ENCODE data around the gene CRISPLD2. TPM values are rescaled to one million over a fixed set of nuclear protein-coding genes. Genes with fewer than 3 reads are reported as not detected.

Gene CRISPLD2
- total RNA-seq, 2 experiments from 2014 or later: 0.16 TPM; not detected in 1

- POLR2A ChIA-PET: no interaction called here
- intact Hi-C loops (cut with micrococcal nuclease): no loop called here
Measured at GRCh38 chr16:84922351-84923120, 102.8 kb downstream of the CRISPLD2 start.

GRCh38 chr16:84924331-84925091 lies 104.7 kb downstream of the CRISPLD2 start:
- H3K9me3 Mint-ChIP-seq: no peaks in the 10 kb centered on the region
- ChIA-PET CTCF (interaction anchor here (0.7 to 6.1 kb wide), 13 partner anchors 10 to 301 kb away, joined by 3 to 89 read pairs (median 5); no protein-coding TSS in a partner anchor), POLR2A (no interaction called here)
- no peak for ATAC-seq
- H3K27ac Mint-ChIP-seq: no peak overlapping the region
- H3K4me3 Mint-ChIP-seq: no peak overlapping the region
- TF ChIP-seq, protein P1, sequence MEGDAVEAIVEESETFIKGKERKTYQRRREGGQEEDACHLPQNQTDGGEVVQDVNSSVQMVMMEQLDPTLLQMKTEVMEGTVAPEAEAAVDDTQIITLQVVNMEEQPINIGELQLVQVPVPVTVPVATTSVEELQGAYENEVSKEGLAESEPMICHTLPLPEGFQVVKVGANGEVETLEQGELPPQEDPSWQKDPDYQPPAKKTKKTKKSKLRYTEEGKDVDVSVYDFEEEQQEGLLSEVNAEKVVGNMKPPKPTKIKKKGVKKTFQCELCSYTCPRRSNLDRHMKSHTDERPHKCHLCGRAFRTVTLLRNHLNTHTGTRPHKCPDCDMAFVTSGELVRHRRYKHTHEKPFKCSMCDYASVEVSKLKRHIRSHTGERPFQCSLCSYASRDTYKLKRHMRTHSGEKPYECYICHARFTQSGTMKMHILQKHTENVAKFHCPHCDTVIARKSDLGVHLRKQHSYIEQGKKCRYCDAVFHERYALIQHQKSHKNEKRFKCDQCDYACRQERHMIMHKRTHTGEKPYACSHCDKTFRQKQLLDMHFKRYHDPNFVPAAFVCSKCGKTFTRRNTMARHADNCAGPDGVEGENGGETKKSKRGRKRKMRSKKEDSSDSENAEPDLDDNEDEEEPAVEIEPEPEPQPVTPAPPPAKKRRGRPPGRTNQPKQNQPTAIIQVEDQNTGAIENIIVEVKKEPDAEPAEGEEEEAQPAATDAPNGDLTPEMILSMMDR (IDR thresholded peaks at IDR 0.05): no peak
- no peaks in the 10 kb centered on the region for H3K4me1 Mint-ChIP-seq (ENCODE audit: low read depth)
- peaks cover 3% of the 10 kb centered on the region for H3K27me3 Mint-ChIP-seq
- no peak for DNase-seq
- H3K36me3 Mint-ChIP-seq (ENCODE audit: low read depth): no peaks in the 10 kb centered on the region
- intact Hi-C loops (cut with micrococcal nuclease): loop anchor here (1.0 to 5.0 kb wide), 2 partner anchors 46 to 163 kb away; no protein-coding TSS in a partner anchor

More at GRCh38 chr16:84922351-84923120, 102.8 kb downstream of the CRISPLD2 start:
- H3K4me3 Mint-ChIP-seq: no peak overlapping the region
- CTCF ChIA-PET: interaction anchor here (1.2 to 1.8 kb wide), 2 partner anchors 30 to 49 kb away, joined by 4 to 9 read pairs; no protein-coding TSS in a partner anchor
- no peaks in the 10 kb centered on the region for H3K4me1 Mint-ChIP-seq (ENCODE audit: low read depth)
- no peak for ATAC-seq
- H3K36me3 Mint-ChIP-seq (ENCODE audit: low read depth): no peaks in the 10 kb centered on the region
- peaks cover 6% of the 10 kb centered on the region for H3K27me3 Mint-ChIP-seq
- no peak for DNase-seq
- no peaks in the 10 kb centered on the region for H3K9me3 Mint-ChIP-seq
- TF ChIP-seq, protein P1 (IDR thresholded peaks at IDR 0.05): no peak
- no peak overlapping the region for H3K27ac Mint-ChIP-seq

DNA sequence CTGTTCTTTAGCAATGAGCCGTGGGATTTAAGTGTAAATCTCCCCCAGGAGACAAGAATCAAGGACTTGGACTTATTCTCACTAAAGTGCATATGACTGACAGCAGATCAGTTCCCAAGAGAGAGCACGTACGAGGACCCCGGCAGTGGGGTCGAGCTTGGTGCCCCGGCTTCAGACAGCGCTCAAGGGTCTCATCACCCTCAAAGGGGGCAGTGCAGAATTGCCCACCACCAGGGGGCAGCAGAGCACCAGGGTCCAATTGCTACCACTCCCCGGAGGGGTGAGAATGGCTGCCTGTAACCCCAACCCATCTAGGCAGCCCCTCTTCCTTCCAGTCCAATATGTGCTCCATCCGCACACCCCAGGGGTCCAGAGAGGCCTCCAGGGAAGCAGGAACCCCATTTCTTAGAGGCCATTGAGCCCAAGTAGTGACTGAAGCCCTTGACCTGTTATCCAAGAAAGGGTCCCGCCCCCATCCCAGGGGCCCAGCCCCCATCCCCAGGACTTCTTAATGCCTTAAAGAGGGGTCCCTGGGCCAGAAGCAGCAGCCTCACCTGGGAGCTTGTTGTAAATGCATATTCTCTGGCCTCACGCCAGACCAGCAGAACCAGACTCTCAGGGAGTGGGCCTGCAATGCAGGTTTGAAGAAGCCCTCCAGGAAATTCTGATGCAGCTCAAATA lies 105.4 kb downstream of the CRISPLD2 start:
- Mint-ChIP-seq H3K36me3 (ENCODE audit: low read depth) (no peaks in the 10 kb centered on the region), H3K9me3 (no peaks in the 10 kb centered on the region), H3K4me3 (no peak overlapping the region), H3K27ac (no peak overlapping the region), H3K27me3 (peaks cover 3% of the 10 kb centered on the region), H3K4me1 (ENCODE audit: low read depth) (no peaks in the 10 kb centered on the region)
- POLR2A ChIA-PET: no interaction called here
- intact Hi-C loops (cut with micrococcal nuclease): loop anchor here (1.0 to 5.0 kb wide), 2 partner anchors 45 to 162 kb away; no protein-coding TSS in a partner anchor
- ATAC-seq (peak; percentile 62), DNase-seq (peak; percentile 82)
- CTCF ChIA-PET: interaction anchor here (0.7 to 6.1 kb wide), 15 partner anchors 9 to 302 kb away, joined by 3 to 89 read pairs (median 5); no protein-coding TSS in a partner anchor
- TF ChIP-seq, protein P1 (IDR thresholded peaks at IDR 0.05): peak; percentile 92

DNA sequence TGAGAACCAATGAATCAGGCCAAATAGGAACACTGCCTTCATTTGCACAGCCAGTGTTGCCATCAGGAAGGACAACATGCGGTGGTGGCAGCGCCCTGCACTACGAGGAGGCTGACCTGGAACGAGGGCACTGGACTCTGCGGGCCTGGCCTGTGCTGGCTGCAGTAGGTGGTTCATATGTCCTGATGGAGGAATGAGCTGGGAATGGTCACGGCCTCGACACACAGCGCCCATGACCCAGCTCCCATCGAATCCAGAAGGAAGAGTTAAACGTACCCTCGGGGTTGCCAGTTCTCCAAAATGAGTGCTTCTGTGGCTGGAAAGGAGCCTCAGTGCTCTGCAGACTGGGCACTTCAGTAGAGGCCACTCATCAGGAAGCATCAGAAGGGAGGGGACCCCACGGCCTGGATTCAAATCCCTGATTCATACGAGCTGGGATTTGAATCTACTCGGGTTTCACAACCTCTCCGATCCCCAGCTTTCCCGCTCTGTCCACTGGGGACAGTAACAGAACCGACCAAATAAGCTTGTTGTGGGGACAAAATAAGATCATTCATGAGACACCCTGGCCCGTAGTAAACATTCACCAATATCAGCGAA lies 106.1 kb downstream of the CRISPLD2 start:
- ATAC-seq (no peak), DNase-seq (no peak)
- CTCF ChIA-PET: interaction anchor here (0.9 to 6.1 kb wide), 11 partner anchors 8 to 303 kb away, joined by 3 to 89 read pairs (median 6); no protein-coding TSS in a partner anchor
- Mint-ChIP-seq H3K4me3 (no peak overlapping the region), H3K4me1 (ENCODE audit: low read depth) (no peaks in the 10 kb centered on the region), H3K36me3 (ENCODE audit: low read depth) (no peaks in the 10 kb centered on the region), H3K9me3 (no peaks in the 10 kb centered on the region), H3K27me3 (no peaks in the 10 kb centered on the region), H3K27ac (no peak overlapping the region)
- TF ChIP-seq, protein P1 (IDR thresholded peaks at IDR 0.05): no peak
- intact Hi-C loops (cut with micrococcal nuclease): loop anchor here (1.0 to 5.0 kb wide), 2 partner anchors 44 to 161 kb away; no protein-coding TSS in a partner anchor
- POLR2A ChIA-PET: no interaction called here

Measured in activated CD8-positive, alpha-beta T cell treated with anti-CD3 and anti-CD28 coated beads for 36 hours (primary cell).